GM12801 (cell line): ENCODE measurements around the gene SLC9B1.

ENCODE experiments used
- CTCF ChIP-seq: IDR thresholded peaks from one replicate; pipeline ENCODE4 v1.5.1; 2011; ENCODE audit warnings: control low read depth; ENCODE audit not compliant: insufficient read length; ENCODE audit errors: extremely low read depth

SLC9B1 gene

DNA sequence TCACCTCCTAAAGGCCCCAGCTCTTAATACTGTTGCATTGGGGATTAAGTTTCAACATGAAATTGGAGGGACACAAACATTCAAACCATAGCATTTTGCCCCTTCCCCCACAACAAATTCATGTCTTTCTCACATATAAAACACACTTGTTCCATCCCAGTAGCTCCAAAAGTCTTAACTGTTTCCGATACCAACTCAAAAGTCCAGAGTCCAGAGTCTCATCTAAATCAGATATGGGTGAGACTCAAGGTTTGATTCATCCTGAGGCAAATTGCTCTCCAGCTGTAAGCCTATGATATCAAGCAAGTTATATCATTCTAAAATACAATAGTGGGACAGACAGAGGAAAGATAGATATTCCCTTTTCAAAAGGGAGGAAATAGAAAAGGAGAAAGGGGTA, 8.7 kb downstream of the SLC9B1 start:
- no peak for TF ChIP-seq CTCF

DNA sequence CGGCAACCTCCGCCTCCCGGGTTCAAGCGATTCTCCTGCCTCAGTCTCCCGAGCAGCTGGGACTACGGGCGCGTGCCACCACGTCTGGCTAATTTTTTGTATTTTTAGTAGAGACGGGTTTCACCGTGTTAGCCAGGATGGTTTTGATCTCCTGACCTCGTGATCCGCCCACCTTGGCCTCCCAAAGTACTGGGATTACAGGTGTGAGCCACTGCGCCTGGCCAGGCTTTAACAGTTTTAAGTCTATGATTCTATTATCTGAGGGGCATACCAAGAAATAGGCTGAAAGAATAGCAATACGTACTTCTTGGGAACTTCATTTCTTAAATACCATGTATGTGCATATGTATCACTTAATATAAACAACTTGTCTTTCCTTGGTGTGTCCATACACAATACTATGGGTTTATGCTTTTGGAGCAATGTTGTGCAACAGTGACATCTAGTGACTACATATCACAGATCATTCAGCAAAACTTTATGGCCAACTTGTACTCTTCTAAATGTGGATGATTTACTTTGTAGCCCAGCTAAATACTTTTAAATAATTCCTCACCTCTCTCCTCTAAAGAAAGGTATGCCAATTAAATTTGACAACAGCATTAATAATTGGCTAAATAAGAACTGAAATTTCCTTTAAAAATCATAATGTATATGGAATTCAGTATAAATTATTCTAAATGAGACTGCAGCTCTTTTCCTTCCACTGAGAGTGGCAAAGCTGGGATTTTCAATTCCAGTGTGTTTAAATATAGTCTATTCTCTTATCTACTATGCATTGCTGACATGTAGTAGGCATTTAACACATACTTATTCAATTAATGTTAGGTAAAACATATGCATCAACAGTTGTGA, 10.4 kb downstream of the SLC9B1 start:
- TF ChIP-seq CTCF = no peak

GRCh38 chr4:103002551-103002950, 17.0 kb downstream of the SLC9B1 start:
- no peak for TF ChIP-seq CTCF

GRCh38 chr4:102994803-102995202, 24.7 kb downstream of the SLC9B1 start:
- no peak for TF ChIP-seq CTCF

DNA sequence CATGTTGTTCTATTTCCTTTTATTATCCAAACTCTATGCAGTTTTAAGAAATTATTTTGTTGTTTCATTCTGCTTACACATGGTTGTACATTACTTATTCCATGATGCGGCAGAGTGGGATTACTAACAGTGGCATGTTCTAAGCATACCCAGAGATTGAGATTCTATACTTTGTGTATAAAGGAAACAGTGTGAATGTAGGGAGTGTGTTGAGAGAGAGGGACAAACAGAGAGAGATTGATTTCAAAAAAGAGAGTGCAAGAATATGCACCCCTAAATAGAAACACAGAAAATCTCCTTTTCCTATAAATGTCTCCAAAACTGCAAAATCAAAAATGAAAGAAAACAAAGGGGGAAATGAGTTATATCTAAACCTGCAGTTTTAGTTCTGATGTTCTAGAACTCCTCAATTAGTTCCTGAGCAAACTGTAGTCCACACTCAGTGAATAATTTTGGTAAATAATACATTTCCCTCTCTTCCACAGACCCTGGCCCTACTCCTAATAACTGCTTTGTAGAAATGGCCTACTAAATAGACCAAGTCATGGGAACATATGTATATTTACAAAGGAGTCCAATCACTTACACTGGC, 31.0 kb downstream of the SLC9B1 start:
- no peak for TF ChIP-seq CTCF

DNA sequence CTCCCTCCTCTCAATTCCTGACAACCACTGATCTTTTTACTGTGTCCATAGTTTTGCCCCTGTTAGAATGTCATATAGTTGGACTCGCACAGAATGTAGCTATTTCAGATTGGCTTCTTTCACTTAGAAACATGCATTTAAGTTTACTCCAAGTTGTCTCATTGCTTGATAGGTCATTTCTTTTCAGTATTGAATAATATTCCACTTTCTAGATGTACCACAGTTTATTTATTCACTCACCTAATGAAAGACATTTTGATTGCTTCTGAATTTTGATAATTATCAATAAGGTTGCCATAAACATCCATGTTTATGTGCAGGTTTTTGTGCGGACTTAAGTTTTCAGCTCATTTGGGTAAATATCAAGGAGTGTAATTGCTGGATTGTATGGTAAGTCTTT, 38.5 kb downstream of the SLC9B1 start:
- TF ChIP-seq CTCF = no peak

GRCh38 chr4:102959496-102959895, 60.0 kb downstream of the SLC9B1 start:
- no peak for TF ChIP-seq CTCF
